Heart right ventricle (tissue), 16 donors: ENCODE data around the gene SEPTIN1. TPM values are rescaled to one million over a fixed set of nuclear protein-coding genes. Genes with fewer than 3 reads are reported as not detected.
"Not testable (repeated sequence)": the region's sequence is repeated elsewhere in the genome, so short reads cannot be mapped to it uniquely, and the experiment has no call there.

ENCODE experiments used
- ATAC-seq, 8 donors: fragments of 200-7000 bp; cut with Tn5 transposase; one replicate each; pipeline ENCODE4 v1.9.1; 2020; ENCODE audit warnings: mild to moderate bottlenecking in 8 of 8, moderate library complexity in 8 of 8, moderate number of reproducible peaks in 1 of 8
- DNase-seq, 2 donors: peaks; one replicate each; pipeline ENCODE4 v3.0.0-alpha.2; 2020
- H3K27ac ChIP-seq, 10 donors: fragments of 200-600 bp; sonication (generic) in 2 of 10; one replicate each; pipeline versions ENCODE4 v1.5.0 to v1.8.0; 2020 to 2022; ENCODE audit warnings: mild to moderate bottlenecking in 3 of 10
- H3K27me3 ChIP-seq, 7 donors: fragments of 200-600 bp; one replicate each; pipeline ENCODE4 v1.8.0; 2021 to 2022; ENCODE audit warnings: mild to moderate bottlenecking in 2 of 7
- H3K36me3 ChIP-seq, 9 donors: fragments of 200-600 bp; sonication (generic) in 1 of 9; one replicate each; pipeline versions ENCODE4 v1.5.0 to v1.8.0; 2020 to 2022; ENCODE audit warnings: mild to moderate bottlenecking in 2 of 9
- H3K4me1 ChIP-seq, 9 donors: fragments of 200-600 bp; sonication (generic) in 1 of 9; one replicate each; pipeline versions ENCODE4 v1.5.0 to v1.8.0; 2020 to 2022; ENCODE audit warnings: mild to moderate bottlenecking in 4 of 9
- H3K4me3 ChIP-seq, 10 donors: fragments of 200-600 bp; sonication (generic) in 2 of 10; one replicate each; pipeline versions ENCODE4 v1.5.0 to v1.8.0; 2020 to 2022; ENCODE audit warnings: mild to moderate bottlenecking in 7 of 10, moderate library complexity in 2 of 10
- H3K9me3 ChIP-seq, 11 donors: fragments of 200-600 bp in 10 of 11; sonication (generic) in 2 of 11; one replicate each; pipeline versions ENCODE4 v1.5.0 to v1.8.0; 2013 to 2022; ENCODE audit warnings: mild to moderate bottlenecking in 2 of 11, control low read depth in 1 of 11, moderate library complexity in 1 of 11
- WGBS, 2 donors: extraction: QIAGEN DNeasy Blood & Tissue Kit; methylation state at CpG; one replicate each; pipeline ENCODE4 v1.1.7; 2013; ENCODE audit warnings: inconsistent platforms in 1 of 2; 5-methylcytosine and 5-hydroxymethylcytosine counted together
- intact Hi-C, 10 donors: fragments of 100-400 bp; cut with DNase I; formaldehyde crosslinking; loops; one replicate each; pipeline versions ENCODE4 v1.11.1 to v1.14.2; 2022
- polyA plus RNA-seq, 2 donors: library from polyadenylated mRNA; stranded (reverse); fragments of 200-250 nt; gene quantifications; one replicate each; pipeline ENCODE4 v1.2.3, GENCODE V29; 2013
- total RNA-seq, 10 donors: library from RNA; stranded (reverse); fragmentation: NEBNext Ultra II Directional in 3 of 10; extraction: Animal tissue kit (Norgen Biotek cat#: 25700) in 3 of 10; gene quantifications; one replicate each; pipeline versions ENCODE4 v1.2.1 to v1.2.4, GENCODE V29; 2021 to 2023
- TF ChIP-seq, protein P1 (sequence below), 9 donors: fragments of 200-600 bp; sonication (generic) in 2 of 9; IDR thresholded peaks; one replicate each; pipeline versions ENCODE4 v1.5.0 to v1.8.0; 2021 to 2022; ENCODE audit warnings: antibody characterized with exemption in 9 of 9, mild to moderate bottlenecking in 5 of 9, moderate library complexity in 1 of 9
- donor health status: Arrhythmogenic right ventricular cardiomyopathy.
- donor health status: ischemic (EF 13 %, LVEDD 7.1; RV severe dilation, severe dysfunction).
- donor health status: healthy with polysubstance abuse.
- donor health status: DM: no; HTN: yes; CAD: no.
- donor health status: DM: no; HTN: no; CAD: no.
- donor health status: ischemic (EF 25% LVEDD 6.9; RV normal size, moderate dysfunction).
- donor health status: ischemic (EF 25% LVEDD 5.7; RV mildly dilated, moderate dysfunction).
- donor health status: healthy.
- donor health status: DM: yes; HTN: yes; CAD: no.
- donor health status: Ischemic cardiomyopathy.
- donor health status: ischemic (EF 35%, LVEDD 5.7; RV mildly dilated, moderate dysfunction).
- donor health status: nonischemic (EF 11% LVEDD 7.7; RV severe dilation, severe dysfunction).
- donor health status: DM: yes; HTN: yes; CAD: no.
- donor health status: PGD.
- donor health status: ischemic (EF 29% LVEDD 5.4; RV normal size, mild dysfunction).
- donor health status: nonischemic (EF 23%, LVEDD 6.1; RV moderate dilation, normal function).

The SEPTIN1 gene
- total and polyA plus RNA-seq, 12 donors, result 0.78 to 6.8 (median 1.4) TPM

DNA sequence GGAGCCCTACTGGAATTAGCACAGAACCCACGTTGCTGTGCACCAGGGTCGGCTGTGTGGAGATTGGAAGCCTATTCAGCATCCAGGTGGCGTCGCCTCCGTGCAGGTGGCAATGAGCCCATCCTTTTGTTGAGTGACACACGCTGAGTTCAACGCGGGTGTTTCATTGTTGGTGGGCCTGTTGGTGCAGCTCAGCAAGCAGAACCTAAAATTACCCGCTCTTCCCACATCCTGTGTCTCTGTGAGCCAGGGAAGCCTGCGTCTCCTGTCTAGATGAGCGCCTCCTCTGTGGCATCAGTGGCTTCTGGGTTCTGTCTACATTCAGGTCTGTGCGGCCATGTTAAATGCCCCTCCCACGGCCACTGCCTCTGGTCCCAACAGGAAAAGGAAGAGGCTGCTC, 41.7 kb downstream of the SEPTIN1 start:
- H3K4me1 ChIP-seq, result peaks cover 0 to 8% (median 4%) of the 10 kb centered on the region in 9 donors
- DNase-seq (no peak), ATAC-seq (no peak)
- no peaks in the 10 kb centered on the region for H3K27me3 ChIP-seq
- no peak overlapping the region for H3K4me3 ChIP-seq
- no peak overlapping the region for H3K27ac ChIP-seq
- intact Hi-C loops, result no loop called here
- WGBS, 2 donors, result 90% methylated on average over 13 of the region's 13 CpGs
- H3K9me3 ChIP-seq, result no peaks in the 10 kb centered on the region
- TF ChIP-seq, protein P1, sequence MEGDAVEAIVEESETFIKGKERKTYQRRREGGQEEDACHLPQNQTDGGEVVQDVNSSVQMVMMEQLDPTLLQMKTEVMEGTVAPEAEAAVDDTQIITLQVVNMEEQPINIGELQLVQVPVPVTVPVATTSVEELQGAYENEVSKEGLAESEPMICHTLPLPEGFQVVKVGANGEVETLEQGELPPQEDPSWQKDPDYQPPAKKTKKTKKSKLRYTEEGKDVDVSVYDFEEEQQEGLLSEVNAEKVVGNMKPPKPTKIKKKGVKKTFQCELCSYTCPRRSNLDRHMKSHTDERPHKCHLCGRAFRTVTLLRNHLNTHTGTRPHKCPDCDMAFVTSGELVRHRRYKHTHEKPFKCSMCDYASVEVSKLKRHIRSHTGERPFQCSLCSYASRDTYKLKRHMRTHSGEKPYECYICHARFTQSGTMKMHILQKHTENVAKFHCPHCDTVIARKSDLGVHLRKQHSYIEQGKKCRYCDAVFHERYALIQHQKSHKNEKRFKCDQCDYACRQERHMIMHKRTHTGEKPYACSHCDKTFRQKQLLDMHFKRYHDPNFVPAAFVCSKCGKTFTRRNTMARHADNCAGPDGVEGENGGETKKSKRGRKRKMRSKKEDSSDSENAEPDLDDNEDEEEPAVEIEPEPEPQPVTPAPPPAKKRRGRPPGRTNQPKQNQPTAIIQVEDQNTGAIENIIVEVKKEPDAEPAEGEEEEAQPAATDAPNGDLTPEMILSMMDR (IDR thresholded peaks at IDR 0.05), result no peak
- no peaks in the 10 kb centered on the region for H3K36me3 ChIP-seq

DNA sequence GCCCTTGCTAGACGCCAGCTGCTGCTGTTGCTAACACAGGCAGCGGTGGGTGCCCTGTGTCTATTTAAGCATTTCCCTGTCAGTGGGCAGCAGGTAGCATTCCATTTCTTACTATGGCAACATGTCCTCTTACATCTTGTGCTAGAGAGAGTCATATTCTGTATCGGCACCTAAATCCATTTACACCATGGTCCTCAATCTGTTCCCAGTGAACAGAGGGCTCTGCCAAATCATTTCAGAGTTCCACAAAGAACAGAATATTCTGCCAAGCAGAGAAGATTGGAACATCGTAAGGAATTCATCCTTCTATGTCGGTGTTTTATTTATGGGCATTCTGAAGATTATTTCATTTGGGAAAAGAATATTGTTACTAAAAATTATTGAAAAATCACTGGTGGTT, 43.6 kb downstream of the SEPTIN1 start:
- H3K27me3 ChIP-seq, H3K4me3 ChIP-seq, H3K4me1 ChIP-seq, intact Hi-C loops, ATAC-seq, H3K27ac ChIP-seq, DNase-seq, H3K9me3 ChIP-seq, H3K36me3 ChIP-seq: not testable (repeated sequence)
- 64 to 95% methylated on average over 3 to 4 of the region's 5 CpGs for WGBS, 2 donors

DNA sequence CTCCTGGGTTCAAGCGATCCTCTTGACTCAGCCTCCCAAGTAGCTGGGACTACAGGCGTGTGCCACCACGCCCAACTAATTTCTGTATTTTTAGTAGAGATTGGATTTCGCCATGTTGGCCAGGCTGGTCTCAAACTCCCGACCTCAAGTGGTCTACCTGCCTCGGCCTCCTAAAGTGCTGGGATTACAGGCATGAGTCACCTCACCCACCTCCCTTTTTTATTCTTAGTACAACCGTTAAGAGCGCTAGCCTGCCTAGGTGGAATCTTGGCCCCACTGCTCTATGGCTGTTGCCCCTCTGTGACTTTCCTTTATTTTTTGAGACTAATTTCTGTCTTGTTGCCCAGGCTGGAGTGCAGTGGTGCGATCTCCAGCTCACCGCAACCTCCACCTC, 44.4 kb downstream of the SEPTIN1 start:
- H3K27me3 ChIP-seq, H3K4me3 ChIP-seq, H3K27ac ChIP-seq, H3K36me3 ChIP-seq, DNase-seq, H3K9me3 ChIP-seq, intact Hi-C loops, ATAC-seq: not testable (repeated sequence)
- H3K4me1 ChIP-seq, result peaks cover 0 to 14% (median 5%) of the 10 kb centered on the region in 9 donors
- WGBS, 2 donors, result 94% methylated on average over 9 to 10 of the region's 10 CpGs

DNA sequence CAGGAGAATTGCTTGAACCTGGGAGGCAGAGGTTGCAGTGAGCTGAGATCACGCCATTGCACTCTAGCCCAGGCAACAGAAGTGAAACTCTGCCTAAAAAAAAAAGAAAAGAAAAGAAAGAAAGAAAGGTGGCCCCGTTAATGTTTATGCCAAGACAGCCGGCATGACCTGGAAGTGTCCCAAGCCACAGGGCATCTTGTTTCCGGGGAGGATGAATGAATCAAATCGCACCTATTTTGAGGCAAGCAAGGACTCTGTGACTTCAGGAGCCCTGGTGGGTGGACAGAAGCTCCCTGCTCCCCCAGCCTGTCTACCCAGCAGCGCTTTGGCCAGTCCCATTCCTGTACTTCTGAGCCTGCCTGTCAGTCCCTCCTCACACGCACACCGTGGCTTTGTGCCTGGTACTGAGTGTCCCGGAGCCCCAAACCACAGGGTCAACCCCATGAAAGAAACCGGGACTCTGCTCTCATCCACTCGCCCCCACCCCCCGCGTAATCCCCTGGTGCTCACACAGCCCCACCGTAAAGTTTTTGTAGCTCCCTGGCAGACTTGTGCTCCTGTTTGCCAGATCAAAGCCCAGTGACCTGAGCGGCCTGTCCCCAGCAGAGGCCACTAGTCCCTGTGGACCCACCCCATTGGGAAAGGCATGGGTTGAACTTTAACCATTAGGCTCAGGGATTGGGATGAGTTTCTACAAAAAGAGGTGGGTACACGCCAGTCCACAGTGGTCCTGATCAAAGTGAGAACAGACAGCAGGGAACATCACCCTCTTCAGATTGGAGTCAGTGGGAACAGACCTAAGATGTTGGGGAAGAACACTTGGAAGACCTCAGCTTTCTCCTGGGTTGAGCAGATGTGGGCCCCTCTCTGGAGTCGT, 46.5 kb downstream of the SEPTIN1 start:
- Histone ChIP-seq H3K4me3 (peak overlapping the region; percentile 53 to 88 (median 76)), H3K36me3 (no peaks in the 10 kb centered on the region), H3K27ac (peak overlapping the region; percentile 90 to 98 (median 96)), H3K9me3 (no peaks in the 10 kb centered on the region), H3K27me3 (no peaks in the 10 kb centered on the region), H3K4me1 (peaks cover 0 to 16% (median 5%) of the 10 kb centered on the region in 9 donors)
- 51 to 55% methylated on average over 17 of the region's 17 CpGs for WGBS, 2 donors
- TF ChIP-seq, protein P1 (IDR thresholded peaks at IDR 0.05), result no peak
- no peak for DNase-seq
- peak in 7 of 8 donors; percentile 8 to 68 (median 32) for ATAC-seq
- intact Hi-C loops, result no loop called here

DNA sequence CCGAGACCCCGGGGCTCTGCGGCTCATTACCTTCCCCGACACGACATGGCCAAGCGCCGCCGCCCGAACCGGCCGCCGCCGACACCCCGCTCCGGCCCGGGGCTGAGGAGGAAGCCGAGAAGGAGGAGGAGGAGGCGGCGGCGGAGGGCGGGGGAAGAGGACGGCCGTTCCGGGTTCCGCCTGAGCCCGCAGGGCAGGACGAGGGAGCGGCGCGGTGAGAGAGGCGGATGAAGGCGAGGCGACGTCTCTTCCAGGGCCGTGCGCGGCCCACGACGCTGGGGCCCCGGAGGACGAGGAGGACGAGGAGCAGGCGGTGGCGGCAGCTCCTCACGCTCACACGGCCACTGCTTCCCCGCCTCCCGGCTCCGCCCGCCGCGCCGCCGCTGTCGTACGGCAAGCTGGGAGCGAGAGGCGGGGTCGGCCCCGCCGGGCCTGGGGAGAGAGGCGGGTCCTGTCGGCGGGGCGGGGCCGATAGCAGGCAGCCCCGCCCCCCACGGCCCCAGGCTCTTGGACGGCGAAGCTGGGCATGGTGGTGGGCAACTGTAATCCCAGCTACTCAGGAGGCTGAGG, 47.2 kb downstream of the SEPTIN1 start:
- peak overlapping the region; percentile 53 to 88 (median 76) for H3K4me3 ChIP-seq
- H3K27ac ChIP-seq, result peak overlapping the region; percentile 90 to 98 (median 96)
- H3K9me3 ChIP-seq, intact Hi-C loops, H3K36me3 ChIP-seq, H3K27me3 ChIP-seq: not testable (repeated sequence)
- DNase-seq (peak; percentile 81 to 89), ATAC-seq (peak; percentile 93 to 96 (median 94))
- peaks cover 0 to 22% (median 5%) of the 10 kb centered on the region in 9 donors for H3K4me1 ChIP-seq
- 0 to 1% methylated on average over 53 to 70 of the region's 70 CpGs for WGBS, 2 donors

DNA sequence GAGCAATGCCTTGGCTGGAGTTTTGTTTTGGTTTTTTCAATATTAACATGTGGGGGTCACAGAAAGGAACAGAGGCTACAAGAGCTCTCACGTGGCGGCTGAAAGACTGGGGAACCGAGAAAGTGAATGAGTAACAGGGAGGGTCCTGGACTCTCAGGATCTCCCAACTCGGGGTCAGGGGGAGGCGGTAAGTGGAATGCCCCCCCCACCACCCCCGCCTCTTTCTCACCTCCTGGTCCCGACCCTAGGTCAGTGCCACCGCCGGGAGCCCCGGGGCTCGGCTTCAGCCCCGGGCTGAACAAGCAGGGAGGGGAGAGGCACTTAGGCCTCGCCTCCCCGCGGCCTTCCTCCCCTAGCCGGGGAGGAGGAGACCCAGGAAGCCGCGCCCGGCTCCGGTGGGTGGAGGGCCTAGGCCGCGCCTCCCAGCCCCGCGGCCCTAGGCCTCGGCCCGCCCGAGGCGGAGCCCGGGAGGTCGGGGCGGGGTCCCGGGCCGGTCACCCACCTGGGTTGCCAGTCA, 47.8 kb downstream of the SEPTIN1 start:
- intact Hi-C loops, H3K27me3 ChIP-seq, H3K9me3 ChIP-seq, H3K36me3 ChIP-seq: not testable (repeated sequence)
- ATAC-seq, result peak; percentile 96 to 98 (median 98)
- 1% methylated on average over 16 to 22 of the region's 33 CpGs for WGBS, 2 donors
- peaks cover 0 to 22% (median 5%) of the 10 kb centered on the region in 9 donors for H3K4me1 ChIP-seq
- peak overlapping the region; percentile 53 to 88 (median 76) for H3K4me3 ChIP-seq
- H3K27ac ChIP-seq, result peak overlapping the region; percentile 90 to 98 (median 96)
- DNase-seq, result peak; percentile 80 to 88

Other genes with a start within 250 kb of the SEPTIN1 start
- 10 to 100 TPM in 3 of 10 donors, 1 to 10 TPM in 7; 3.3 to 54.6 (median 5.5) TPM for gene CORO1A, start 199.0 kb downstream of the SEPTIN1 start, total RNA-seq
- gene CORO1A, start 199.0 kb downstream of the SEPTIN1 start, polyA plus RNA-seq, result 10 to 100 TPM; 11.5 to 15.3 TPM
- gene BOLA2B, start 188.9 kb downstream of the SEPTIN1 start, total RNA-seq, result 10 to 100 TPM; 38.2 to 74.4 (median 55.8) TPM
- 100 to 1,000 TPM; 193 to 226 TPM for gene BOLA2B, start 188.9 kb downstream of the SEPTIN1 start, polyA plus RNA-seq
- gene SLX1A, start 188.7 kb downstream of the SEPTIN1 start, total RNA-seq, result 10 to 100 TPM in 8 of 10 donors, 1 to 10 TPM in 2; 8.3 to 29.0 (median 17.7) TPM
- gene SLX1A, start 188.7 kb downstream of the SEPTIN1 start, polyA plus RNA-seq, result 10 to 100 TPM; 56.6 to 57.8 TPM
- gene SULT1A3, start 183.3 kb downstream of the SEPTIN1 start, total RNA-seq, result 10 to 100 TPM in 2 of 10 donors, 1 to 10 TPM in 7, under 1 TPM in 1; 0.59 to 14.5 (median 5.9) TPM
- 10 to 100 TPM in 1 of 2 donors, 1 to 10 TPM in 1; 9.8 to 35.0 TPM for gene SULT1A3, start 183.3 kb downstream of the SEPTIN1 start, polyA plus RNA-seq
- 1 to 10 TPM in 8 of 10 donors, not detected in 2; 2.5 to 8.2 (median 4.6) TPM for gene NPIPB13, start 134.1 kb downstream of the SEPTIN1 start, total RNA-seq
- 1 to 10 TPM; 2.0 to 9.8 TPM for gene NPIPB13, start 134.1 kb downstream of the SEPTIN1 start, polyA plus RNA-seq
- 10 to 100 TPM; 34.9 to 48.8 (median 38.8) TPM for gene CD2BP2, start 27.3 kb downstream of the SEPTIN1 start, total RNA-seq
- 10 to 100 TPM; 19.9 to 47.7 TPM for gene CD2BP2, start 27.3 kb downstream of the SEPTIN1 start, polyA plus RNA-seq
- 10 to 100 TPM; 18.0 to 27.7 (median 22.2) TPM for gene TBC1D10B, start 12.1 kb downstream of the SEPTIN1 start, total RNA-seq
- 10 to 100 TPM; 25.1 to 30.0 TPM for gene TBC1D10B, start 12.1 kb downstream of the SEPTIN1 start, polyA plus RNA-seq
- gene MYL11, start 7.8 kb downstream of the SEPTIN1 start, total RNA-seq, result not detected
- 1 to 10 TPM in 1 of 2 donors, under 1 TPM in 1; 0.41 to 3.7 TPM for gene MYL11, start 7.8 kb downstream of the SEPTIN1 start, polyA plus RNA-seq
- gene ZNF48, start 12.9 kb upstream of the SEPTIN1 start, total RNA-seq, result 1 to 10 TPM; 3.2 to 6.6 (median 5.4) TPM
- gene ZNF48, start 12.9 kb upstream of the SEPTIN1 start, polyA plus RNA-seq, result 1 to 10 TPM; 2.2 to 8.0 TPM
- gene ZNF771, start 25.0 kb upstream of the SEPTIN1 start, total RNA-seq, result 1 to 10 TPM; 3.8 to 9.0 (median 5.1) TPM
- 10 to 100 TPM in 1 of 2 donors, 1 to 10 TPM in 1; 5.0 to 23.2 TPM for gene ZNF771, start 25.0 kb upstream of the SEPTIN1 start, polyA plus RNA-seq
- gene DCTPP1, start 47.5 kb upstream of the SEPTIN1 start, total RNA-seq, result 10 to 100 TPM; 22.8 to 39.9 (median 29.7) TPM
- 10 to 100 TPM; 12.0 to 42.6 TPM for gene DCTPP1, start 47.5 kb upstream of the SEPTIN1 start, polyA plus RNA-seq
- gene SEPHS2, start 63.3 kb upstream of the SEPTIN1 start, total RNA-seq, result 10 to 100 TPM; 23.5 to 49.3 (median 29.3) TPM
- 10 to 100 TPM; 17.3 to 47.0 TPM for gene SEPHS2, start 63.3 kb upstream of the SEPTIN1 start, polyA plus RNA-seq
- gene ITGAL, start 90.2 kb upstream of the SEPTIN1 start, total RNA-seq, result 10 to 100 TPM in 1 of 10 donors, 1 to 10 TPM in 7, under 1 TPM in 2; 0.79 to 18.2 (median 1.9) TPM
- gene ITGAL, start 90.2 kb upstream of the SEPTIN1 start, polyA plus RNA-seq, result 1 to 10 TPM in 1 of 2 donors, under 1 TPM in 1; 0.52 to 1.2 TPM
- 10 to 100 TPM; 36.0 to 71.7 (median 43.3) TPM for gene ZNF768, start 144.0 kb upstream of the SEPTIN1 start, total RNA-seq
- gene ZNF768, start 144.0 kb upstream of the SEPTIN1 start, polyA plus RNA-seq, result 10 to 100 TPM; 51.8 to 75.1 TPM
- gene ZNF747, start 152.3 kb upstream of the SEPTIN1 start, total RNA-seq, result 10 to 100 TPM in 7 of 10 donors, 1 to 10 TPM in 3; 8.5 to 14.3 (median 10.7) TPM
- gene ZNF747, start 152.3 kb upstream of the SEPTIN1 start, polyA plus RNA-seq, result 1 to 10 TPM; 8.5 to 9.2 TPM
- 10 to 100 TPM in 5 of 10 donors, 1 to 10 TPM in 5; 6.3 to 15.3 (median 10.3) TPM for gene ZNF764, start 175.8 kb upstream of the SEPTIN1 start, total RNA-seq
- gene ZNF764, start 175.8 kb upstream of the SEPTIN1 start, polyA plus RNA-seq, result 10 to 100 TPM in 1 of 2 donors, 1 to 10 TPM in 1; 5.6 to 11.7 TPM
- gene ZNF688, start 189.2 kb upstream of the SEPTIN1 start, total RNA-seq, result 10 to 100 TPM in 7 of 10 donors, 1 to 10 TPM in 3; 6.3 to 16.2 (median 12.4) TPM
- gene ZNF688, start 189.2 kb upstream of the SEPTIN1 start, polyA plus RNA-seq, result 10 to 100 TPM in 1 of 2 donors, 1 to 10 TPM in 1; 9.3 to 23.8 TPM
- 1 to 10 TPM; 2.8 to 8.4 (median 5.4) TPM for gene ZNF785, start 203.1 kb upstream of the SEPTIN1 start, total RNA-seq
- gene ZNF785, start 203.1 kb upstream of the SEPTIN1 start, polyA plus RNA-seq, result 1 to 10 TPM; 3.0 to 7.4 TPM
- gene ZNF689, start 227.8 kb upstream of the SEPTIN1 start, total RNA-seq, result 1 to 10 TPM; 4.0 to 7.4 (median 5.6) TPM
- 1 to 10 TPM; 2.7 to 3.1 TPM for gene ZNF689, start 227.8 kb upstream of the SEPTIN1 start, polyA plus RNA-seq